ENCODE data around the gene SNAI1.
A peak's percentile ranks its signal among the peaks of the same experiment; 100 is the strongest.
"Not testable (repeated sequence)": the region's sequence is repeated elsewhere in the genome, so short reads cannot be mapped to it uniquely, and the experiment has no call there.

The SNAI1 gene

GRCh38 chr20:49956689-49957088 lies 26.1 kb upstream of the SNAI1 start:
- Mint-ChIP-seq H3K27me3 (ENCODE audit: low read depth) (no peaks in the 10 kb centered on the region), H3K4me3 (no peak overlapping the region), H3K4me1 (no peaks in the 10 kb centered on the region), H3K9me3 (no peaks in the 10 kb centered on the region), H3K36me3 (ENCODE audit: low read depth) (peaks cover 67% of the 10 kb centered on the region), H3K27ac (no peak overlapping the region)
- TF ChIP-seq, protein P1, sequence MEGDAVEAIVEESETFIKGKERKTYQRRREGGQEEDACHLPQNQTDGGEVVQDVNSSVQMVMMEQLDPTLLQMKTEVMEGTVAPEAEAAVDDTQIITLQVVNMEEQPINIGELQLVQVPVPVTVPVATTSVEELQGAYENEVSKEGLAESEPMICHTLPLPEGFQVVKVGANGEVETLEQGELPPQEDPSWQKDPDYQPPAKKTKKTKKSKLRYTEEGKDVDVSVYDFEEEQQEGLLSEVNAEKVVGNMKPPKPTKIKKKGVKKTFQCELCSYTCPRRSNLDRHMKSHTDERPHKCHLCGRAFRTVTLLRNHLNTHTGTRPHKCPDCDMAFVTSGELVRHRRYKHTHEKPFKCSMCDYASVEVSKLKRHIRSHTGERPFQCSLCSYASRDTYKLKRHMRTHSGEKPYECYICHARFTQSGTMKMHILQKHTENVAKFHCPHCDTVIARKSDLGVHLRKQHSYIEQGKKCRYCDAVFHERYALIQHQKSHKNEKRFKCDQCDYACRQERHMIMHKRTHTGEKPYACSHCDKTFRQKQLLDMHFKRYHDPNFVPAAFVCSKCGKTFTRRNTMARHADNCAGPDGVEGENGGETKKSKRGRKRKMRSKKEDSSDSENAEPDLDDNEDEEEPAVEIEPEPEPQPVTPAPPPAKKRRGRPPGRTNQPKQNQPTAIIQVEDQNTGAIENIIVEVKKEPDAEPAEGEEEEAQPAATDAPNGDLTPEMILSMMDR (IDR thresholded peaks at IDR 0.05; ENCODE audit: unreplicated experiment in 3 of 3), result no peak

DNA sequence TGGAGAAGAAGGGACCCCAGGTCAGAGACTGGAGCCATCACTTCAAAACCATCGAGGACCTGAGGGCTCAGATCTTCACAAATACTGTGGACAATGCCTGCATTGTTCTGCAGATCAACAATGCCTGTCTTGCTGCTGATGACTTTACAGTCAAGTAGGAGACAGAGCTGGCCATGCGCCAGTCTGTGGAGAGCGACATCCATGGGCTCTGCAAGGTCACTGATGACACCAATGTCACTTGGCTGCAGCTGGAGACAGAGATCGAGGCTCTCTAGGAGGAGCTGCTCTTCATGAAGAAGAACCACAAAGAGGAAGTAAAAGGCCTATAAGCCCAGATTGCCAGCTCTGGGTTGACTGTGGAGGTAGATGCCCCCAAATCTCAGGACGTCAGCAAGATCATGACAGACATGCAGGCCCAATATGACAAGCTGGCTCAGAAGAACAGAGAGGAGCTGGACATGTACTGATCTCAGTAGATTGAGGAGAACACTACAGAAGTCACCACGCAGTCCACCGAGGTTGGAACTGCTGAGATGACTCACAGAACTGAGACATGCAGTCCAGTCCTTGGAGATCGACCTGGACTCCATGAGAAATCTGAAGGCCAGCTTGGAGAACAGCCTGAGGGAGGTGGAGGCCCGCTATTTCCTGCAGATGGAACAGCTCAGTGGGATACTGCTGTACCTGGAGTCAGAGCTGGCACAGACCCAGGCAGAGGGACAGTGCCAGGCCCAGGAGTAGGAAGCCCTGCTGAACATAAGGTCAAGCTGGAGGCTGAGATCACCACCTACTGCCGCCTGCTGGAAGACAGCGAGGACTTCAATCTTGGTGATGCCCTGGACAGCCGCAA lies 25.5 kb upstream of the SNAI1 start:
- not testable (repeated sequence) for H3K4me3 Mint-ChIP-seq; H3K27ac Mint-ChIP-seq; H3K4me1 Mint-ChIP-seq; H3K9me3 Mint-ChIP-seq; H3K27me3 Mint-ChIP-seq (ENCODE audit: low read depth)
- peaks cover 62% of the 10 kb centered on the region for H3K36me3 Mint-ChIP-seq (ENCODE audit: low read depth)

GRCh38 chr20:49961413-49961812 lies 21.4 kb upstream of the SNAI1 start:
- Mint-ChIP-seq H3K36me3 (ENCODE audit: low read depth) (peaks cover 38% of the 10 kb centered on the region), H3K27ac (no peak overlapping the region), H3K9me3 (no peaks in the 10 kb centered on the region), H3K4me3 (no peak overlapping the region), H3K27me3 (ENCODE audit: low read depth) (no peaks in the 10 kb centered on the region), H3K4me1 (no peaks in the 10 kb centered on the region)
- TF ChIP-seq, protein P1 (IDR thresholded peaks at IDR 0.05; ENCODE audit: unreplicated experiment in 3 of 3), result no peak

DNA sequence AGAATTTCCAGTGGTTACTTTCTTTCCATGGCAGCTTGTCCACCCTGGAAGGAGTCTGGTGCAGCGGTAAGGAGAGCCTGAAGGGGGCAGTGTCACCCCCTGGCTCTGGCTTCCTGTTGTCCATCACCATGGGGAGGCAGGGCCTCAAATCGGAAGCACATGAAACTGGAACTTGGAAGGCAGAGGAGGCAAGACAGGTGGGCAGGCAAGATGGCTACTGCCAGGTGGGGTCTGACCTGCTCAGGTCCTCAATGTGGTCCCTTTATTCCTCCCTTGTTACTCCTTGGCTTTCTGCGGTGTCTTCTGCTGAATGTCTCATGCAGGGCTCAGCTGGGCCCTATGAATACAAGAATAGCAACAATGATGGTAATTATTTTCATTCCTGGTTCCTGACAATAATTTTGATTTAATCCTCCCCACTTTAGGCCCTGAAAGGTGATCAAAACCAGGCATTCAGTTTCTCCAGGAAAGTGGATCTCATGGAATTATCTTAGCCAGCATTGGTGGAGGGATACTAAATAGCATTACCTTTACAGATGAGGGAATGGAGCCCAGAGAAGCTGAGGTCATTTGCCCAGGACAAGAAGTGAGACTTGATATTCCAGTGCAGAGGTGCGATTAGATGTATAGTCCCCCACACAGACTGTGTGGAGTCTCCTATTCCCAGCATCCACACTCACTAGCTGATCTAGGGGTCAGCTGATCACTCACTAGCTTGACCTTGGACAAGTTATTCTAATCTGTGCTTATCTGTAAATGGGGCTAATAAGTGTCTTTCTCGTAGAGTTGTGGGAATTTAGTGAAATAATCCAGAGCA lies 17.6 kb upstream of the SNAI1 start:
- Mint-ChIP-seq H3K4me1 (no peaks in the 10 kb centered on the region), H3K9me3 (no peaks in the 10 kb centered on the region), H3K4me3 (no peak overlapping the region), H3K36me3 (ENCODE audit: low read depth) (peaks cover 6% of the 10 kb centered on the region), H3K27me3 (ENCODE audit: low read depth) (no peaks in the 10 kb centered on the region), H3K27ac (peak overlapping the region in 1 of 3 experiments; percentile 35)
- TF ChIP-seq, protein P1 (IDR thresholded peaks at IDR 0.05; ENCODE audit: unreplicated experiment in 3 of 3), result peak; percentile 35 to 53 (median 43)

DNA sequence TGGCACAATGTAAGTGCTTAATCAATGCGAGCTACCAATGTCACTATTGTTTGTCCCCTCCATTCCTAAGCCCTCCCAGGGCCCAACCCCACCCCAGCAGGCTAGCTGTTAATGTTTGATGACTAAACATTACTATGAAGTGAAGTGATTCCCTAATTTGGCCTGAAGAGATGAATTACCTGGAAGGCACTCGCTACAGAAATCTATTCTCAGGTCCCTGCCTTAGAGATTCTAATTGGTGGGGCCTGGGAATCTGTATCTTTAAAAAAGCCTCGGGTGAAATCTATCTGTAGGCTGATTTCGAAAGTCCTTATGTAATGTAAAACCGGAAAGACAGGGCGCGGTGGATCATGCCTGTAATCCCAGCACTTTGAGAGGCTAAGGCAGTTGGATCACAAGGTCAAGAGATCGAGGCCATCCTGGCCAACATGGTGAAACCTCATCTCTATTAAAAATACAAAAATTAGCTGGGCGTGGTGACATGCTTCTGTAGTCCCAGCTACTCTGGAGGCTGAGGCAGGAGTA lies 16.9 kb upstream of the SNAI1 start:
- peak overlapping the region in 1 of 3 experiments; percentile 35 for H3K27ac Mint-ChIP-seq
- H3K36me3 Mint-ChIP-seq (ENCODE audit: low read depth), result peaks cover 5% of the 10 kb centered on the region
- no peaks in the 10 kb centered on the region for H3K9me3 Mint-ChIP-seq

DNA sequence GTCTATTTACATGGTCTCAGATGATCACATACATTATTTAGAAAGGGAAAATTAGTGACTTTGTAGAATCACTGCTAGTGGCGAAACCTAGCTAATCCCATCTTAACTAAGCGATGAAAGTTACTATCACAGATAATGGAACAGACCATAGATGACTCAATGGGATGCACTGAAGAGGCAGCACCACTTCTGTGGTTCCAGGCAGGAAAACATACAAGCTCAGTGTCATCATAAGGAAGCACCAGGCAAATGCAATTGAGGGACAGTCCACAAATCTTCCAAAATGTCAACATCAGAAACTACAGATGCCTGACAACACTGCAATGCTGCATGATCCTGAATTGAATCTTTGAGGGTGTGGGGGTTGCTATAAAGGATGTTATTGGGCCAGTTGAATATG lies 15.9 kb upstream of the SNAI1 start:
- no peak overlapping the region for H3K27ac Mint-ChIP-seq
- H3K4me3 Mint-ChIP-seq, result no peak overlapping the region
- TF ChIP-seq, protein P1 (IDR thresholded peaks at IDR 0.05; ENCODE audit: unreplicated experiment in 3 of 3), result no peak
- H3K36me3 Mint-ChIP-seq (ENCODE audit: low read depth), result no peaks in the 10 kb centered on the region
- no peaks in the 10 kb centered on the region for H3K27me3 Mint-ChIP-seq (ENCODE audit: low read depth)
- no peaks in the 10 kb centered on the region for H3K9me3 Mint-ChIP-seq
- H3K4me1 Mint-ChIP-seq, result no peaks in the 10 kb centered on the region

More for the DNA sequence above, 16.9 kb upstream of the SNAI1 start:
- no peaks in the 10 kb centered on the region for H3K4me1 Mint-ChIP-seq
- no peaks in the 10 kb centered on the region for H3K27me3 Mint-ChIP-seq (ENCODE audit: low read depth)
- H3K4me3 Mint-ChIP-seq, result no peak overlapping the region
- TF ChIP-seq, protein P1 (IDR thresholded peaks at IDR 0.05; ENCODE audit: unreplicated experiment in 3 of 3), result no peak
